Panc1 (cell line): ENCODE data around the gene CCDC88A.
"Not testable (repeated sequence)": the region's sequence is repeated elsewhere in the genome, so short reads cannot be mapped to it uniquely, and the experiment has no call there.

Experiments
- POLR2AphosphoS5 ChIP-seq: IDR thresholded peaks from 2 replicates; pipeline ENCODE4 v1.6.1; 2012; ENCODE audit warnings: mild to moderate bottlenecking, low read depth, low read length, moderate library complexity
- TF ChIP-seq, protein P1 (sequence below): fragments of 450-650 bp; IDR thresholded peaks from 2 replicates; pipeline ENCODE4 v1.5.1; 2017; ENCODE audit warnings: mild to moderate bottlenecking

- TF ChIP-seq, protein P1, sequence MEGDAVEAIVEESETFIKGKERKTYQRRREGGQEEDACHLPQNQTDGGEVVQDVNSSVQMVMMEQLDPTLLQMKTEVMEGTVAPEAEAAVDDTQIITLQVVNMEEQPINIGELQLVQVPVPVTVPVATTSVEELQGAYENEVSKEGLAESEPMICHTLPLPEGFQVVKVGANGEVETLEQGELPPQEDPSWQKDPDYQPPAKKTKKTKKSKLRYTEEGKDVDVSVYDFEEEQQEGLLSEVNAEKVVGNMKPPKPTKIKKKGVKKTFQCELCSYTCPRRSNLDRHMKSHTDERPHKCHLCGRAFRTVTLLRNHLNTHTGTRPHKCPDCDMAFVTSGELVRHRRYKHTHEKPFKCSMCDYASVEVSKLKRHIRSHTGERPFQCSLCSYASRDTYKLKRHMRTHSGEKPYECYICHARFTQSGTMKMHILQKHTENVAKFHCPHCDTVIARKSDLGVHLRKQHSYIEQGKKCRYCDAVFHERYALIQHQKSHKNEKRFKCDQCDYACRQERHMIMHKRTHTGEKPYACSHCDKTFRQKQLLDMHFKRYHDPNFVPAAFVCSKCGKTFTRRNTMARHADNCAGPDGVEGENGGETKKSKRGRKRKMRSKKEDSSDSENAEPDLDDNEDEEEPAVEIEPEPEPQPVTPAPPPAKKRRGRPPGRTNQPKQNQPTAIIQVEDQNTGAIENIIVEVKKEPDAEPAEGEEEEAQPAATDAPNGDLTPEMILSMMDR, result not testable (repeated sequence)
- not testable (repeated sequence) for TF ChIP-seq POLR2AphosphoS5
Measured at GRCh38 chr2:55385516-55385915, 34.1 kb downstream of the CCDC88A start.
